ENCODE results near the gene ESR1. TPM values are rescaled to one million over a fixed set of nuclear protein-coding genes. Genes with fewer than 3 reads are reported as not detected.

ESR1 gene
- total and polyA plus RNA-seq, 9 of the 15 experiments (the other 6 are each of a cell fraction or from before 2014, with no cell fraction given) = 0.03 to 0.27 (median 0.08) TPM; not detected in 1

GRCh38 chr6:152004896-152005295 lies 197.4 kb downstream of the ESR1 start:
- intact Hi-C loops (cut with micrococcal nuclease) = no loop called here
- no peaks in the 10 kb centered on the region for H3K9me3 ChIP-seq (replicated peaks; ENCODE audit: control insufficient read depth, insufficient read depth, low read depth, low read length)
- POLR2A ChIA-PET = no interaction called here
- H3K4me2 ChIP-seq (ENCODE audit: insufficient read depth, low read length) = no peak overlapping the region
- H3K9ac ChIP-seq (ENCODE audit: insufficient read depth in 1 of 2, low read depth in 2 of 2, low read length in 2 of 2) = no peak overlapping the region
- 2% methylated on average over 3 of the region's 3 CpGs for WGBS (ENCODE audit: insufficient coverage, low coverage, missing lambda C conversion rate)
- in situ Hi-C loops (cut with MboI) = no loop called here
- BruUV-seq (replicated peaks) = no TSS peak
- no peak for FAIRE-seq
- TF ChIP-seq CLOCK (CRISPR knock-in tag; IDR thresholded peaks at IDR 0.05; ENCODE audit: borderline replicate concordance) = no peak
- no peak for TF ChIP-seq CBFA2T2 (conservative IDR thresholded peaks at IDR 0.05)
- TF ChIP-seq FOXK1 (CRISPR knock-in tag; IDR thresholded peaks at IDR 0.05; ENCODE audit: borderline replicate concordance) = no peak
- no peak for TF ChIP-seq FOXJ2 (tag; IDR thresholded peaks at IDR 0.05)
- TF ChIP-seq HDAC2 (IDR thresholded peaks at IDR 0.05) = no peak
- TF ChIP-seq SP2 (IDR thresholded peaks at IDR 0.05; ENCODE audit: extremely low read depth, low read depth, low read length, poor library complexity, severe bottlenecking) = no peak
- CTCF ChIA-PET (ENCODE audit: low intra/inter-chr PET ratio) = no interaction called here
- H3K4me1 ChIP-seq (replicated peaks in 1 of 2; ENCODE audit: control insufficient read depth in 2 of 2, insufficient read depth in 2 of 2, low read length in 2 of 2) = no peaks in the 10 kb centered on the region
- no peaks in the 10 kb centered on the region for H4K20me1 ChIP-seq (replicated peaks; ENCODE audit: control insufficient read depth, insufficient read depth, low read length)
- no peak overlapping the region for H3K27ac ChIP-seq (ENCODE audit: extremely low read depth, low read depth, low read length)
- H2AFZ ChIP-seq (ENCODE audit: low read depth, low read length) = no peak overlapping the region
- no peak for DNase-seq (ENCODE audit: extremely low read depth in 1 of 4, low spot score in 3 of 4)
- no peaks in the 10 kb centered on the region for H3K79me2 ChIP-seq (ENCODE audit: control insufficient read depth, insufficient read depth, low read length)
- H3K36me3 ChIP-seq (ENCODE audit: control insufficient read depth, insufficient read depth, low read length) = no peaks in the 10 kb centered on the region
- no peak overlapping the region for H3K4me3 ChIP-seq
- H3K27me3 ChIP-seq (ENCODE audit: control insufficient read depth in 2 of 2, insufficient read depth in 2 of 2, low read length in 2 of 2) = no peaks in the 10 kb centered on the region
- H3K9me1 ChIP-seq (ENCODE audit: control insufficient read depth, insufficient read depth, low read length) = no peaks in the 10 kb centered on the region
- ATAC-seq = no peak
